Pulmonary artery endothelial cell (primary cell): ENCODE results near the gene ADCY1. TPM values are rescaled to one million over a fixed set of nuclear protein-coding genes. Genes with fewer than 3 reads are reported as not detected.
"Not testable (repeated sequence)": the region's sequence is repeated elsewhere in the genome, so short reads cannot be mapped to it uniquely, and the experiment has no call there.

Experiments used
- DNase-seq: peaks from one replicate; pipeline ENCODE4 v3.0.0-alpha.2; 2011; ENCODE audit warnings: low read depth, low spot score
- total RNA-seq: library from RNA; depleted of rRNA; stranded (reverse); fragments of >200 nt; gene quantifications from 2 replicates; pipeline ENCODE4 v1.2.3, GENCODE V29; 2014

Gene ADCY1
- total RNA-seq, 1 donor from 2014 or later, result 0.26 TPM

DNA sequence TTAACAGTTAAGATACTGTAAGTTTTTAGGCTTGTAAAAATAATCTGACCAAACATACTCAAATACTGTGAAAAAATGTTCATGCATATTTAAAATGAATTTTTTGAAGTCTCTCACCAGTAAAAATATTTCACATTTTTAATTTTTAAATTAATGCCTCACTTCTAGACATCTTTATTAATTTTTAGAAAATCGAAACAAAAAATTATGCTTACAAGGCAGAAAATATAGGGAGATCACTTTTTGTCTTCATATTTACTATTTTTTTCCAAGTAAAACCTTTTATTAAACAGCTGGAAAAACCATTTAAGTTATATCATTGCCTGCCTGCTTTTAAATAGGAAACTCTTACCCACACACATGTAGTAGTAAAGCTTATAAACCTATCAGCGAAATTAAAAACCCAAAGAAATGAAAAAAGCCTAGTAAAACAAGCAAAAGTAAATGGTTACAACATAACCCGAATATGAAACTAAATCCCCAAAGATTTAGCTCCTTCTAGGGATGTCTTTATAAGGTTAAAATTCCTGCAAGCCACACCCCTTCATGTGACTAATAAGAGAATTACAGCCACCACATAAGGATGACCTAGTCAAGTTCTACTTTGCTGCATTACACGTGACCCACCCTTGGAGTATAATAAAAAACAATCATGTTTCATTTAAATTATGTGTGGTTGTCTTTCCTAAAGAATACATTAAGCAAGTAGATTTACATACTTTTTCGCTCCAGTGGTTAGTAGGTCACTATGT, 157.7 kb downstream of the ADCY1 start:
- not testable (repeated sequence) for DNase-seq

DNA sequence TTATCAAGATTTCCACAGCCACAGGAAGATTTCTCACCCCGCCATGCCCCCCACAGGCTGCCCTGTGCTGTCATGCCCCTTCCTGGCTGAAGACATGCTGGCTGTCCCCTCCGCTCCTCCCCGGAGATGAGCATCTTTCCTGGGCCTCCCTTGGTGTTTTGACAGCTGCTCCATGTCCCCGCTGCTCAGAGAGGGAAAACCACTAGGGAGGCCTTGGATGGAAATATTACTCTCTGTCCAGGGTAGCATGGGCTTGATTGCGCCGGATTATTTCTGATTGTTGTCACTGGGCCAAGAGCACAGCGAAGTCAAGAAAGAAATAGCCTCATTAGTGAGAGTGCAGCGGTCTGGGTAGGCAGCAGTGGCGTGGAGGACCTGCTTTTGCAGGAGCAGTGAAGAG, 164.8 kb downstream of the ADCY1 start:
- DNase-seq, result not testable (repeated sequence)

DNA sequence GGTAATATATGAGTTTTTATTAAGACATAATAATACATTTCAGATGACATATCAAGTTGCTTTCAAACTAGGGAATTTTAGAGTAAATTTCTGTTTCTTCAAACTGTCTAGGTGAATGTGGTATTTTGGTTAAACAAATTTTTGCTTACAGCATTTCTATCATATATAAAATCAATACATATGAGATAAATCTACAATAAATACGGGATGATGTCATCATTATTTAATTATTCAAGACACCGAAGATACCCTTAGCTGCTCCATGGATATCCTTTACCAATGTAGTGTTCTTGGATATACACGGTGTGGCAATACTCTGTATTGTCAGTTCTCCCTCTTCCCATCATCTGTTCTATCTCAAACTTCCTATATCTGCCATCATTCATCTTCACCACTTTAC, 166.4 kb downstream of the ADCY1 start:
- DNase-seq, result not testable (repeated sequence)

DNA sequence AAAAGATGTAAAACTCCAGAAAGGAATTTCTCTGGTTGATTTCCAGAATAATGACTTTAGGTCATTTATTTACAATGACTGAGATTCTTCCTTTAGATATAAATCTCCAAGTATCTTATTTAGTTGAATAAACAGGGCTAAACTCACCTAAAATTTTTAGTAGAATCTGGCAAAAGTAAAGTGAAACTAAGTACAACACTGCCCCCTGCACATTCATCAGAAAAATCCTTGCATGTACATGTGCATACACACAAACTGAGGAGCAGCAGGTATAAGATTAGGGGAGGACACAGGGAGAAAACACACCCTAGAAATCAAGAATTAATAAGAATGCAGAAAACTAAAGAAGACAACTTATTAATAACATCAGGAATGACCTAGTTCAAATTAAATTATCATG, 174.8 kb downstream of the ADCY1 start:
- DNase-seq, result not testable (repeated sequence)

GRCh38 chr7:45751352-45751751, 177.2 kb downstream of the ADCY1 start:
- DNase-seq, result not testable (repeated sequence)

GRCh38 chr7:45756333-45756732, 182.2 kb downstream of the ADCY1 start:
- not testable (repeated sequence) for DNase-seq

- DNase-seq, result not testable (repeated sequence)
These were observed 182.6 kb downstream of the ADCY1 start for GRCh38 chr7:45756757-45757156.

GRCh38 chr7:45759464-45759863, 185.3 kb downstream of the ADCY1 start:
- DNase-seq, result not testable (repeated sequence)

DNA sequence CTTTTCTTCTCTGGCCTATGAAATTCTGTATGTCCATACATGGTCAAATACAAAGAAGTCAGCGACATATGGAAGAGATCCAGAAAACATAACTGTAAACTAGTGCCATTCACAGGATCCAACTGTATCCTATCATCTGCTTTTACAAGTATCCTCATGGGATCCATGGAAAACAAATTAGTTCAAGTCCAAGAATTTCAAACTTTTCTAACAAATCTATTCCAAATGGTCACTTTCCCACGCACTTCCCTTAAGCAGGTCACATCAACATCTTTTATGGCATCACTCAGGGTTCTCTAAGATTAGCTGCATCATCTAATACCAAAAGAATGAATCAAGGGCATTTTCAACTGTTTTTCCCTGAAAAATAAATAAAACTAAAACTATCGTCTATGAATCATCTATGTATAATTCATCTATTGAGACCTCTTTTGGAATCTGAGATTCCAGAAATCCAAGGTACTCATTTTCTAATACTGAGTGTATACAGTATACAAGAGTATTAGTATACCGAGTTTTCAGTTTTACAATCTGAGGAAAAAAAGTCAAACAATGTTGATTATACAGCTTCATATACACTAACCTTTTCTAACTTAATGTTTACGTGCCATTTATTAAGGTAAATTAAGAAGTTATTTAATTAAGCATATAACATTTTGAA, 187.5 kb downstream of the ADCY1 start:
- not testable (repeated sequence) for DNase-seq

DNA sequence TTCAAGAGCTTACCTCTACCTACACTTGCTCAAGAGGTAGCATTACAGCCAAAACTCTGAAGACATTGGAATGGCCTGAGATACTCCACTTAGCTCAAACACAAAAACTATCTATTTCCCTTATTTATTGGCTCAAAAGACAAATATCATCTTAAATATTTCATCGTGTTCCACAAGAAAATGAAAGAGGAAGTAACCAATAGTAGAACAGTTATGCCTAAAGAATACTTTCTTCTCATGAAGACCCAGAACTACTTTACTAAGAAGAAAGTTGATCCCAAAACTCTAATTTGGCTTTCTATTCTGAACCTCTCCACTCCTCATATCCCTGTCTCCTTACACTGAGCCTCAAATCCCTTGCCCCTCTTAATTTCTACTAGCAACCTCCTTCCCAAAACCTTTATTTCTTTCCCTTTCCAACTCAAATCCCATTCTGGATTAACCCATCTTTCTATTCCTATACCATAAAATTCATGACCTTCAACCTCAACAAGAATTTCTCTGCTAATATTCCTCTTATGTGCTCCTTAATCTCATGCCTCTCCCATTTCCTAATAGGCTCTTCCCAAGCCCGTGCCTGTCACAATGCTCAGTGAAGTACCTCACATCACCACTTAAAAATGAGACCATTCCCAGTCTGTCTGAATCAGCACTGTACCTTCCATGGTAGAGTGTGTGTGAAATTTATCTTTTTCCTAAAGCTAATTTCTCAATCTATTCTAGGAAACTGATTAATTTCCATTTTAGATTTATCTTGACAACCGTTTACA, 188.2 kb downstream of the ADCY1 start:
- DNase-seq, result not testable (repeated sequence)

- DNase-seq, result peak; percentile 95
These were observed 194.6 kb downstream of the ADCY1 start for GRCh38 chr7:45768516-45769394.

- not testable (repeated sequence) for DNase-seq
These were observed 195.5 kb downstream of the ADCY1 start for GRCh38 chr7:45769626-45770025.
